Neural cell (in vitro differentiated cells): ENCODE measurements around the gene RBM27.

ENCODE experiments used
- CTCF ChIP-seq: fragments of 450-650 bp; IDR thresholded peaks from 2 replicates; pipeline ENCODE4 v1.5.1; 2014; ENCODE audit warnings: antibody characterized with exemption, mild to moderate bottlenecking, moderate library complexity; ENCODE audit not compliant: poor library complexity, severe bottlenecking
- EZH2 ChIP-seq: fragments of 200-600, 300-800 bp; shearing (Covaris generic), sonication (generic); IDR thresholded peaks from 2 replicates; pipeline ENCODE4 v1.6.1; 2014; ENCODE audit warnings: antibody characterized with exemption, low read length, borderline replicate concordance, mild to moderate bottlenecking; ENCODE audit not compliant: insufficient read depth, poor library complexity, severe bottlenecking
- MXI1 ChIP-seq: fragments of 450-650 bp; conservative IDR thresholded peaks from 2 replicates; pipeline ENCODE4 v1.6.1; 2014; ENCODE audit warnings: antibody characterized with exemption, mild to moderate bottlenecking; ENCODE audit not compliant: poor library complexity, severe bottlenecking

- TF ChIP-seq EZH2 = no peak
- no peak for TF ChIP-seq MXI1
- TF ChIP-seq CTCF = no peak
Measured at GRCh38 chr5:146219243-146219642, 15.8 kb downstream of the RBM27 start.
